ENCODE results near the gene CDYL. TPM values are rescaled to one million over a fixed set of nuclear protein-coding genes. Genes with fewer than 3 reads are reported as not detected.

CDYL gene
- polyA plus RNA-seq, 1 donor, result 18.2 TPM

GRCh38 chr6:4885341-4885933 is 109.2 kb downstream of the CDYL start:
- DNase-seq, result no peak

GRCh38 chr6:4888841-4889240 is 112.6 kb downstream of the CDYL start:
- no peak for DNase-seq

- DNase-seq, result no peak
Observed at GRCh38 chr6:4889701-4890100, 113.5 kb downstream of the CDYL start.

- no peak for DNase-seq
Observed at GRCh38 chr6:4890191-4890590, 114.0 kb downstream of the CDYL start.

GRCh38 chr6:4890627-4891026 is 114.4 kb downstream of the CDYL start:
- DNase-seq, result no peak

- DNase-seq, result no peak
Observed at GRCh38 chr6:4891141-4891540, 114.9 kb downstream of the CDYL start.

GRCh38 chr6:4892785-4893485 is 116.7 kb downstream of the CDYL start:
- DNase-seq, result no peak

GRCh38 chr6:4894049-4894448 is 117.8 kb downstream of the CDYL start:
- DNase-seq, result no peak

- DNase-seq, result no peak
Observed at GRCh38 chr6:4895971-4896370, 119.8 kb downstream of the CDYL start.

- DNase-seq, result no peak
Observed at GRCh38 chr6:4896401-4896800, 120.2 kb downstream of the CDYL start.

- no peak for DNase-seq
Observed at GRCh38 chr6:4899249-4900034, 123.2 kb downstream of the CDYL start.

GRCh38 chr6:4901386-4902061 is 125.3 kb downstream of the CDYL start:
- DNase-seq, result no peak

- DNase-seq, result no peak
Observed at GRCh38 chr6:4902363-4902762, 126.2 kb downstream of the CDYL start.

- no peak for DNase-seq
Observed at GRCh38 chr6:4903121-4903520, 126.9 kb downstream of the CDYL start.

GRCh38 chr6:4903751-4904370 is 127.7 kb downstream of the CDYL start:
- no peak for DNase-seq

GRCh38 chr6:4904461-4905025 is 128.3 kb downstream of the CDYL start:
- no peak for DNase-seq

GRCh38 chr6:4905826-4906225 is 129.6 kb downstream of the CDYL start:
- DNase-seq, result no peak

- DNase-seq, result no peak
Observed at GRCh38 chr6:4906293-4907276, 130.4 kb downstream of the CDYL start.

GRCh38 chr6:4907602-4908001 is 131.4 kb downstream of the CDYL start:
- no peak for DNase-seq

- no peak for DNase-seq
Observed at GRCh38 chr6:4908062-4908461, 131.9 kb downstream of the CDYL start.

GRCh38 chr6:4909063-4909706 is 133.0 kb downstream of the CDYL start:
- DNase-seq, result no peak

All from hindlimb muscle (tissue), 1 donor.